Thoracic aorta (tissue), 2 donors: ENCODE measurements around the gene NAALADL2. TPM values are rescaled to one million over a fixed set of nuclear protein-coding genes. Genes with fewer than 3 reads are reported as not detected.

Experiments used
- ATAC-seq: fragments of 150-250 bp; one replicate; pipeline ENCODE4 v1.8.0; 2017; ENCODE audit warnings: low read depth; ENCODE audit not compliant: insufficient number of reproducible peaks, low FRiP score
- DNase-seq: peaks from one replicate; pipeline ENCODE4 v3.0.0-alpha.2; 2020; ENCODE audit warnings: low spot score
- H3K27ac ChIP-seq, 2 donors: fragments of 200-600 bp; sonication (generic); 1 replicate in 1 of 2; 2 replicates in 1 of 2; pipeline ENCODE4 v1.5.1; 2016; ENCODE audit warnings: mild to moderate bottlenecking in 2 of 2, moderate library complexity in 2 of 2
- H3K27me3 ChIP-seq: fragments of 200-600 bp; sonication (generic); replicated peaks from 2 replicates; pipeline ENCODE4 v1.6.0; 2016; ENCODE audit warnings: mild to moderate bottlenecking; ENCODE audit not compliant: insufficient read depth
- H3K36me3 ChIP-seq: fragments of 200-600 bp; sonication (generic); one replicate; pipeline ENCODE4 v1.5.1; 2016
- H3K4me1 ChIP-seq, 2 donors: fragments of 200-600 bp; sonication (generic); 1 replicate in 1 of 2; 2 replicates in 1 of 2; pipeline versions ENCODE4 v1.5.1 to v1.6.0; 2016; ENCODE audit warnings: low read depth in 2 of 2, mild to moderate bottlenecking in 1 of 2; ENCODE audit not compliant: control insufficient read depth in 1 of 2
- H3K4me3 ChIP-seq: fragments of 200-600 bp; sonication (generic); 2 replicates; pipeline ENCODE4 v1.5.1; 2016; ENCODE audit warnings: mild to moderate bottlenecking
- H3K9me3 ChIP-seq: fragments of 200-600 bp; sonication (generic); 2 replicates; pipeline ENCODE4 v1.5.1; 2016
- CTCF ChIP-seq: fragments of 200-600 bp; sonication (generic); IDR thresholded peaks from one replicate; pipeline ENCODE4 v1.5.1; 2019; ENCODE audit warnings: antibody characterized with exemption
- total RNA-seq, 2 donors: library from RNA; depleted of rRNA; stranded (reverse); fragments of >200 nt; gene quantifications; one replicate each; pipeline versions ENCODE4 v1.1.0 to v1.2.3, GENCODE V29; 2016

Gene NAALADL2
- total RNA-seq, 2 donors from 2014 or later: 12.9 to 21.0 TPM

GRCh38 chr3:175224051-175224450, 364.9 kb downstream of the NAALADL2 start:
- H3K27ac ChIP-seq: no peak overlapping the region
- peaks cover 0 to 5% of the 10 kb centered on the region in 2 donors for H3K4me1 ChIP-seq
- no peaks in the 10 kb centered on the region for H3K9me3 ChIP-seq
- TF ChIP-seq CTCF: no peak
- no peaks in the 10 kb centered on the region for H3K36me3 ChIP-seq
- DNase-seq (no peak), ATAC-seq (no peak)
- H3K27me3 ChIP-seq: no peaks in the 10 kb centered on the region
- no peak overlapping the region for H3K4me3 ChIP-seq

- DNase-seq (no peak), ATAC-seq (no peak)
Measured at GRCh38 chr3:175226444-175226843, 367.3 kb downstream of the NAALADL2 start.

GRCh38 chr3:175227126-175227525, 368.0 kb downstream of the NAALADL2 start:
- no peak for DNase-seq
- H3K4me3 ChIP-seq: no peak overlapping the region
- ATAC-seq: no peak
- H3K9me3 ChIP-seq: no peaks in the 10 kb centered on the region
- H3K4me1 ChIP-seq: peaks cover 0 to 4% of the 10 kb centered on the region in 2 donors
- H3K27ac ChIP-seq: no peak overlapping the region
- H3K36me3 ChIP-seq: no peaks in the 10 kb centered on the region
- no peaks in the 10 kb centered on the region for H3K27me3 ChIP-seq
- TF ChIP-seq CTCF: no peak

More at GRCh38 chr3:175226444-175226843, 367.3 kb downstream of the NAALADL2 start:
- no peak for TF ChIP-seq CTCF
- no peaks in the 10 kb centered on the region for H3K27me3 ChIP-seq
- no peak overlapping the region for H3K27ac ChIP-seq
- H3K9me3 ChIP-seq: no peaks in the 10 kb centered on the region
- H3K4me1 ChIP-seq: peaks cover 0 to 5% of the 10 kb centered on the region in 2 donors
- no peaks in the 10 kb centered on the region for H3K36me3 ChIP-seq
- no peak overlapping the region for H3K4me3 ChIP-seq

DNA sequence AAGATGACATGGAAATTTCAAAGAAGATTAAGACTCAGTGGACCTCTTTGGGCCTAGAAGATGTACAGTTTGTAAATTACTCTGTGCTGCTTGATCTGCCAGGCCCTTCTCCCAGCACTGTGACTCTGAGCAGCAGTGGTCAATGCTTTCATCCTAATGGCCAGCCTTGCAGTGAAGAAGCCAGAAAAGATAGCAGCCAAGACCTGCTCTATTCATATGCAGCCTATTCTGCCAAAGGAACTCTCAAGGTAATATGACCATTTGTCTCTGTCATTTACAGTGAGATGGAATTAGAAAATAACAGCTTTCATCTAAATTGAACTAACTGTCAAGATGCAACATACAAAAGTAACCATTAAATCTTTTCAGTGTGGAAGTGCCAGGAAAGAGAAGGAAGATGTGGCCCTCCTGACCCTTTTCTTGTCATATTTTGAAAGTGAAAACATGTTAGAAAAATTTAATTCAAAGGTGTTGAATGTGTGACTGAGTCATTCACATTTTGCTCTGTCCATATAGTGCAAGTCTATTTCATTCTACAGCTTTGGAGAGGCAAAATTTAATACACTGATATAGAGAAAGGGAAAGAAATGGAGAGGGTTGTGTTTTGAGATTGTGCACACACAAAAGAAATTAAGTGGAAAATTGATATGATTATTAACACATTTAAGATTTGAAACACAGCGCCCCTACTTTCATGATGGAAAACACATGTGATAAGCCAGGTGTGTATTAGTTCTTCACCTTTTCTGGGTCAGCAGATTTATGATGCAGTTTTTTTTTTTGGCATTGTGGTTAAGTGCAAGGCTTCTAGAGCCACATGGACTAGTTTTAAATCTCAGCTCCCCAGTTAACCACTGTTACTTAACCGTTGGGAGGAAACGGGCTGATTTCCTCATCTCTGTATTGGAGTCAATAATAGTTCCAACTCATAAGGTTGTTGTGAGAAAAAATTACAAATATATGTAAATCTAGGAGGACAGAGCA, 375.1 kb downstream of the NAALADL2 start:
- DNase-seq: no peak
- TF ChIP-seq CTCF: no peak
- no peak for ATAC-seq
- Histone ChIP-seq H3K9me3 (no peaks in the 10 kb centered on the region), H3K27ac (no peak overlapping the region), H3K4me1 (no peaks in the 10 kb centered on the region), H3K36me3 (no peaks in the 10 kb centered on the region), H3K4me3 (no peak overlapping the region), H3K27me3 (no peaks in the 10 kb centered on the region)

GRCh38 chr3:175238801-175239200, 379.7 kb downstream of the NAALADL2 start:
- no peaks in the 10 kb centered on the region for H3K9me3 ChIP-seq
- H3K27ac ChIP-seq: no peak overlapping the region
- H3K27me3 ChIP-seq: no peaks in the 10 kb centered on the region
- DNase-seq: no peak
- H3K4me1 ChIP-seq: no peaks in the 10 kb centered on the region
- no peaks in the 10 kb centered on the region for H3K36me3 ChIP-seq
- ATAC-seq: no peak
- no peak for TF ChIP-seq CTCF
- no peak overlapping the region for H3K4me3 ChIP-seq
